NCI-H2227 (cell line): ENCODE results near the gene SEC16A.

Source experiments
- DNase-seq: peaks from one replicate; lab custom pipeline; 2025; ENCODE audit not compliant: unreplicated experiment; lab: John Stamatoyannopoulos, UW

SEC16A gene

DNA sequence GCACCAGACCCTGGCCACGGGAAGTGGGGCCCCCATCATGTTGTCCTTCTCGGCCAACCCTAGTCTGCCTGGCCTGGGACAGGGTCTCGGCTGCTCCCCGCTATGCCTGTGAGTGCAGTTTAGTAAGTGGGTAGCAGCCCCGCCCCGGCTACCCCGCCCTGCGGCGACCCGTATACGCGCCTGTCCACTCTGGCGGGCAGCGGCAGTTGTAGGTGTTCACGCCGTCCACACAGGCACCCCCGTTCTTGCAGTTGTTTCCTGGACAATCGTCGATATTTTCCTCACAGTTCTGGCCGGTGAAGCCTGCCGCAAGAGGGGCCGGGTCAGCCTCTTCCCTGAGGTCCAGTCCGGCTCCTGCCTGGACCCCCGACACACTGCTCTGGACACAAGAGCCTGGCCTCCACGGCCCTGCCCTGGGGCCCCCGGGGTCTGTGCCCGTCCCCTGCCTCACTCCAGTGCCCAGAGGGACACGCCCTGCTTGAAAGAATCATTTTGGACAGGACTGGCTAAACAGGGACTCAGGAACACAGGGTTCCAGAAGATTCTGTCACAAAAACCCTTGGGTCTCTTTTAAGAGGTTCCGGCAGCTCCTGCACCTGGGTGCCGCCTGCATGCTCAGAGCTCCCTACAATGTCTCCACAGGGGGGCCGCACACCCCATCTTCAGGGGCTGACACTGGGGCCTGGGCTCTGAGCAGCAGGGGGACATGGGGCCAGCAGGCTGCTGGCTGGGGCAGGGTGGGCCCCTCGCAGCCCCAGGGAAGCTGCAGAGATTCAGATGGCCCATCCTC lies 36.6 kb upstream of the SEC16A start:
- DNase-seq, result no peak

DNA sequence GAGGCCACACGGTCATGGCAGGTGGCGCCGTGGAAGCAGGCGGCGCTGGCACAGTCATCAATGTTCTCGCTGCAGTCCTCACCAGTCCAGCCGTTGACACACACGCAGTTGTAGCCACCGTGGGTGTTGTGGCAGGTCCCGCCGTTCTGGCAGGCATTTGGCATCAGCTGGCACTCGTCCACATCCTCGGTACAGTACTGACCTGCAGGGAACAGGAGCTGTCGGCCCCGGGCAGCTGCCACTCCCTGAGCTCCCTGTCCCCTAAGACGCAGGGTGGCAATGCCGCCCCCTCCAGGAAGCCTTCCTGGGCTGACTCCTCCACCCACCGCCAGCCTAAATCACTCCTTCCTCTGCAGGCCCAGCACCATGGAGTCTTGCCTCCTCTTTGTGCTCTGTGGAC lies 35.8 kb upstream of the SEC16A start:
- DNase-seq, result no peak

DNA sequence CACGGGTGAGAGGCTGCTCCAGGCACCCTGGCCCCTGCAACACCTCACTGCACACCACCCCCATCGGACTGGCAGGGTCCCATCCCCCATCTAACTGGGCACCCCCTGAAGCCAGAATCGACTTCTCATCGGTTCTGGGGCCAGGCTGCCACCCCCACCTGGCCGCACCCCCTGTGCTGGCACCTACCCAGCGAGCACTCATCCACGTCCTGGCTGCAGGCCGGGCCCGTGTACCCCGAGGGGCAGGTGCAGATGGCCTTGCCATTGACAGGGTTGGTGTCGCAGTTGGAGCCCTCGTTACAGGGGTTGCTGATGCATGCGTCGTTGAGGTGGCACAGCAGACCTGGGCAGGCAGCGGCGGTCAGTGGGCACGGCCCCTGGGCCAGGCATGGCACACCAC lies 35.1 kb upstream of the SEC16A start:
- DNase-seq, result no peak

DNA sequence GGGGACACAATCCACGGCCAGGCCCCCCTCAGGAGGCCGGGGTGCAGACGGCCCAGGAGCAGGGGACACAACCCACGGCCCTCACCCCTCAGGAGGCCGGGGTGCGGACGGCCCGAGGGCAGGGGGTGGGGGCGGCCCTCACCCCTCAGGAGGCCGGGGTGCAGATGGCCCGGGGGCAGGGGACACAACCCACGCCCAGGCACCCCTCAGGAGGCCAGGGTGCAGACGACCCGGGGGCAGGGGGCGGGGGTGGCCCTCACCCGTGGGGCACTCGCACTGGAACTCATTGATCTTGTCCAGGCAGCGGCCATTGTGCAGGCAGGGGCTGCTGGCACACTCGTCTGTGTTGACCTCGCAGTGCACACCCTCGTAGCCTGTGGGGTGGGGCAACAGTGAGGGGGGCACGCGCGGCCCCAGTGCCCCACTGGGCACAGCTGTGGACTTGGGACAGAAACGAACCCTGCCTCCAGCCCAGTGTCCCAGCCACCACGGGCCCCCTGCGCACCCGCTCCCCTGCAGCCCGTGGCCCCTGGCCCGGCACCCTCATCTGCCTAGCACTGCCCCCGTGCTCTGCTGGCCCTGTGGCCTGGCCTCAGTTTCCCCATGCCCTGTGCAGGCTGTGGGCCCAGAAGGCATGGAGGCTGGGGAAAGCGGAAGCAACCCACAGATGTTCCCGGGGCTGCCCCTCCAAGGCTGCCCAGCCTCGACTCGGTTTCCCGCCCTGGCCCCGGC lies 34.3 kb upstream of the SEC16A start:
- DNase-seq, result no peak

DNA sequence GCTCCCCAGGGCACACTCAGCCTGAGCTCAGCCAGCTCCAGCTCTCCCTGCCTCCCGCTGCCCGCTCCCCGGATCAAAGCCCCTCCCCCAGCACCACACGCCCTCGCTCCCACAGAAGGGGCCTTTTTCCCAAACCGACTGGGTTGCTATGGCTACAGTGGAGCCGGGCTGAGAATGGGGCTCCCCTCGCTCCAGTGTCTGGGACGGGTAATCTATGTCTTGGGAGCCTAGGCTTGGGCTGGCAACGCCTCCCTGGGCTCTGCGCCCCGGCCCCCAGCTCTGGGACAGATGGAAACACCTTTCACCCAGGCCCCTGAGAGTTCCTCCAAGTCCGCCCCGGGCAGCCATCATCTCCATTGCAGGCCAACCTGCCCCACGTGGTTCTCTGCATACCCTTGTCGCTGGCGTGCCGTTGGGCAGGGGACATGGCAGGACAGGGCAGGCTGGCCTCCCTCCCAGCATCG lies 33.4 kb upstream of the SEC16A start:
- DNase-seq, result no peak

DNA sequence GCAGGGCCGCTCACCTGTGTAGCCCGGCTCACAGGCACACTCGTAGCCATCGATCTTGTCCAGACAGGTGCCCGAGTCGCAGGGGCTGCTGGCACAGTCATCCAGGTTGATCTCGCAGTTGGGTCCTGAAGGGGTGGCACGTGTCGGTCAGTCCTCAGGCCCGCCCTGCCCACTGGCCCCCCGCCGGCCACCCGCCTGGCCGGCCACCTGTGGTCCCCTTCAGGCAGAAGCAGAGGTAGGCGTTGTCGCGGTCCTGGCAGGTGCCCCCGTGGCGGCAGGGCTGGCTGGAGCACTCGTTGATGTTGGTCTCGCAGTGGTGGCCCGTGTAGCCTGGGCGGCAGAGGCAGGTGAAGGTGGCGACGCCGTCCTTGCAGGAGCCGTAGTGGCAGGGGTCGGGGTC lies 32.4 kb upstream of the SEC16A start:
- no peak for DNase-seq

DNA sequence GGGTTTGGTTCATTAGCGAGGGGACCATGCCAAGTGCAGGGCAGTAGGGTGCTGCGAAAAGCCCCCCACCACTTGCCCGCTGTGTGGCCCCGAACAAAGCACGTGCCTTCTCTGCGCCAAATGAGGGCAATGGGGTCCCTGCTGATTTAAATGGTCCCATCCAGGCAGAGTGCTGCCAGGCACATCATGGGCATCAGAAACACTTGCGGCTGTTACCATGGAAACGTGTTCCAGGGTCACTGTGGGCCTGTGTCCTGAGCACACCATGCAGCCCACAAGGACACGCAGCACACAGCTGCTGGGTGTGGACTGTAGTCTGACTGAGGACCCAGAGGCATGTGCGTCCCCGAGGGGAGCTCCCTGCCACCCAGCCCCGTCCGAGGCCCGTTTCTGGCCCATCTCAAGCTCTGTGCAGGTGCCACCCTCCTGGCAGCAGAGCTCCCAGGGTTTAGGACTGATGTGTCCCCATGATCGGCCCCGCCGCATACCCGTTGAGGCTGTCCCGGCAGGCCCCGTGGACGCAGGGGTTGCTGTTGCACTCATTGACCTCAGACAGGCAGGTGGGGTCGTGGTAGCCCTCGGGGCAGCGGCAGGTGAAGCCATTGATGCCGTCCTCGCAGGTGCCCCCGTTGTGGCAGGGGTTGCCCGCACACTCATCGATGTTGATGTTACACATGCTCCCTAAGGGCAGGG lies 31.3 kb upstream of the SEC16A start:
- no peak for DNase-seq

DNA sequence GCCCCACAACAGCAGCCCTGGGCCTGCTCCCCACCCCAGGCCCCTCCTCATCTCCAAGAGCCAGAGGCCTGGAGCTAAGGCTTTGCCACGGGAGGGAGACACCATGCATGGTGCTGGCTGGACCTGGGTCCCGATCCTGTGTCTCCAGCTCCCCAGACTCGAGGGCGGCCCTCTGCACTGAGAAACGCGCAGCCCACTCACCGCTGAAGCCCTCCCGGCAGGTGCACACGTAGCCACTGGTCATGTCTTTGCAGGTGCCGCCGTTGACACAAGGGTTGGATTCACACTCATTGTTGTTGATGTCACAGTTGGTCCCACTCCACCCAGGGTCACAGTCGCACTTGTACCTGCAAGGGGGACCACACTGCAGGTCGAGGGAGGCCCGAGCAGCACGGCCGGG lies 30.4 kb upstream of the SEC16A start:
- DNase-seq, result no peak

DNA sequence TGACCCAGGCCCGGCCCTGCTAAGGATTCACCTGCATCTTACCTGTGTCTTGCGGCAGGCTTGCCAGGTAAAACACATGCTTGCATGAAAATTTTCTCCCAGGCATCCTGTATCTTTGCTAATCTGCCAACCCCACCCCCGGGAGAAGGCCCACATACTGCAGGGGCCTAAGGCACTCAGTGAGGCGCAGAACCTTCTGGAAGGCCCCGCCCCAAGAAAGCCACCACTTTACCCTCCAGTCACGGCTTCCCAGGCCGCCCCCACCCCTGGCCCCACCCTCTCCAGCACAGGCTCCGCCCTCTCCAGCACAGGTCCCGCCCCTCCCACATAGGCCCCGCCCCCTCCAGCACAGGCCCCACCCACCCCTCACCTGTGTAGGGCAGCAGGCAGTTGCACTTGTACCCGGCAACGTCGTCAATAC lies 29.8 kb upstream of the SEC16A start:
- no peak for DNase-seq

DNA sequence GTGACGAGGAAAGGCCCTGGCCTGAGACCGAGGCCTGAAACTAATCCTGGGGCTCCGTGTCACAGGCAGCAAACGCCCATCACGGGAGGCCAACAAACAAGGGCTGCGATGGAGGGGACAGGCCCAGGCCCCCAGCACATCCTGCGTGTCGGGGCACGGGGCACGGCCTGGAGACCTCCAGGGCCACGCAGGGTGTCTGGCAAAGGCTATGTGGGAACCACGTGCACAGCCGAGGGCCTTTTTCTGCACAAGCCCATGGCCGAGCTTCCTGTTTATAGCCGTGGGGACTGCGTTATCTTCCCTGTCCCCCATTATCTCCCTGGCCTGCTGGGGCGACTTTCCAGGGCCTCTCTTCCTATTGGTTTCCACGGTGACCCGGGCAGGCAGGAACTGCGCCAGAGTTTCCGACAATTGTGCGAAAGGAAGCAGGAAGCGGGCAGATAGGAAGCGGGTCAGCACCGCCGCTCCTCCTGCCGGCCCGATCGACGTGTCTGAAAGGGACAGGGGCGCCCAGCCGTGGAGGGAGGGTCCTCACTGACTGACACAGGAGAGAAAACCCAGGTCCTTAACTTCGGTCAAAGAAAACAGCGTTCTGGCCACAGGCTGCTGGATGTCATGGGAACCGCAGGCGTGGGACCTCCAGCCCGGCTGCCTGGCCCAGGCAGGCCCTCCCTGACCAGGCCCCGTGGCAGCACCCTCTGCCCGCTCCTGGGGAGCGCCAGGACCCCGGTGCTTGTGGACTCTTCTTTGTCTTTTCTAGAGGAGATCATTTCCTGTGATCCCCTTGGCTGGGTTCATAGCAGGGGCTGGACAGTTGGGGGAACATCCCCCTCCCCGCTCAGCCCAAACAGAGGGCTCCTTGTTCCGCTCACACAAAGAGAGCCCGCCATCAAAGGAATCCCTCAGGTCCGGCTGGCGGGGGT lies 29.1 kb upstream of the SEC16A start:
- DNase-seq, result no peak

DNA sequence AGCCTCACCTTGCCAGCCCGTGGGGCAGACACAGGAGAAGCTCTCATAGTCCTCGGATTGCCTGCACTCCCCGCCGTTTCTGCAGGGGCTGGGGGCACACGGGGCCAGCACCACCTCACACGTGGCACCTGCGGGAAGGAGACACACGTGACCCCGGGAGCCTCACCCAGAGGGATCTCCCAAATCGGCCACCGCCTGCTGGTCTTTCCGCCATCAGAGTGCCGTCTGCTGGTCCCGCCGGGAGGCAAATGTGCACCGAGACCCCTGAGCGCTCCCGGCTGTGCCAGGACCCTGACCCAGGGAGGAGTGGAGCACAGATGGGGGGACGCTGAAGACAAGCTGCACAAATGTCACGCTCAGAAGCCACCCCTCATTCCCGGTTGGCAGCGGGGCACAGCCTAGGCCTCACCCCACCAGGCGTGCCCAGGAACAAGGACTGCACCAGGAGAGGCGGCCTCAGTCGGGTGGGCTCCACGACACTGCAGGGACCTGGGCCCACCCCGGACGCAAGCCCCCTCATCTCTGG lies 28.4 kb upstream of the SEC16A start:
- DNase-seq, result no peak

DNA sequence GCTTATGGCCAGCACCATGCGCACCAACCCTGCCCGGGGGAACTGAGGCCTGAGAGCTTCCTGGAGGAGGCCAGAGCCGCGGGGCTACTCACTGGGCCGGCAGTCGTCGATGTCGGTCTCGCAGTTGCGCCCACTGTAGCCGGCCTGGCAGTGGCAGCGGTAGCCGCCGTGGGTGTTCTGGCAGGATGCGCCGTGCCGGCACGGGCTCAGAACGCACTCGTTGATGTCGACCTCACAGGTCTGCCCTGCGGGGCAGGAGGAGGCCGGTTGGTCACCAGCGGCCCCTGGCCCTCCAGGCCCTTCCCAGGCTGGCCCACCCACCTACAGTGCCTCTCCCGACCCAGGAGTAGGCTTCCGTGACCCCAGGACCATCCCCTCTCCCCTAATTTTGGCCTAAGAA lies 27.7 kb upstream of the SEC16A start:
- no peak for DNase-seq

DNA sequence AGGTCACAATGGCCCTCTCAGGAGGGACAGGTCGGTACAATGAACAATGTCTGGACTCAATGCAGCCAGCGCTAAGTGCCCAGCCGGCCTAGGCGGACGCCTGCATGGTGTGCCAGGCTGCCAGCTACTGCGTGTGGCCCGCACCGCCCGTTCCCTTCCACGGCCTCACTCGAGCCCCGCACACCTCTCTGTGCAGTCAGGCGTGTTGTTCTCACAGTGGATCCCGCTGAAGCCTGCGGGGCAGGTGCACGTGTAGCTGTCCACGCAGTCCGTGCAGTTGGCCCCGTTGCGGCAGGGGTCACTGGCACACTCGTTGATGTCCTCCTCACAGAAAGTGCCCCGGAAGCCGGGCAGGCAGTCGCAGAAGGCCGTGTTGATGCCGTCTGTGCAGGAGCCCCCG lies 26.7 kb upstream of the SEC16A start:
- no peak for DNase-seq

DNA sequence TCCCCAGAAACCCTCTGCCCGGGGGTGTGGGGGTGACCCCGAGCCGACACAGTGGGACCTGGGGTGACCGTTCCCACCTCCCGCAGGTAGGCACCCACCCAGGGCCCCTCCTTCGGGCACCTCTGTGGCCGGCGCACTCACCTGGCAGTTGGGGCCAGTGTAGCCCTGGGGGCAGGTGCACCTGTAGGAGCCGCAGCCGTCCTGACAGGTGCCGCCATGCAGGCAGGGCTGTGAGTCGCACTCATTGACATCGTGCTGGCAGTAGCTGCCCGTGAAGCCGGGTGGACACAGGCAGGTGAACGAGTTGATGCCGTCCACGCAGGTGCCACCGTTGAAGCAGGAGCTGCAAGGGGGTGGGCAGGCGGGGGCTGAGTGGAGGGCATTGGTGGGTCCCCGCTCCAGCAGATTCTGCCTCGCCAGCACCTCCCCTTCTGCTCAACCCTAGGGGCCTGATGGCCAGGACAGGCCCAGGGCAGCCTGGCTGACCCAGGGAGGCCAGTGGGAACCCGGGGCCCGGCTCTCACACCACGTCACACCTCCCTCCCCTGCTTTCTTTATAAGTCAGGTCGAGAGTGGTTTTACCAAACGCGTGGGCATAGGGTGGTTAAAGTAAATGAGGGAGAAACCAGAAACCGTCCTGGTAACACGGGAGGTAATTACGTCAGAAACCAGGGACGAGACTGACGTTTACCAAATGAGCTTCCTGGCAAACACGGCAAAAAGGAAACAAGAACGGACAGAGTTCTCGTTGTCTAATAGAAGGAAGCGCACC lies 26.1 kb upstream of the SEC16A start:
- no peak for DNase-seq

DNA sequence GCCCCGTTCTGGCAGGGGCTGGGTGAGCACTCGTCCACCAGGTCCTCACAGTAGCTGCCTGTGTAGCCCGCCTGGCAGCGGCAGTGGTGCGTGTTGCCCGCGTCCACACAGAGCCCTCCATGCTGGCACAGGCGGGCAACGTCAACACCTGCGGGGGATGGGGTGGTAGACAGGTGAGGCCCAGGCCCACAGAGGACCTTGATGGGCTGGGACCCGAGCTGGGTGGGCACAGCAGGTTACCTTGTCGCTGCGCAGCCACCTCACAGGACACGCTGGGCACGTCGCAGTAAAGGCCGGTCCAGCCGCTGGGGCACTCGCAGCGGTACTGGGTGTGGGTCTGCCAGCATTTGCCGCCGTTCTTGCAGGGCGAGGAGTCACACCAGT lies 25.1 kb upstream of the SEC16A start:
- DNase-seq, result no peak

DNA sequence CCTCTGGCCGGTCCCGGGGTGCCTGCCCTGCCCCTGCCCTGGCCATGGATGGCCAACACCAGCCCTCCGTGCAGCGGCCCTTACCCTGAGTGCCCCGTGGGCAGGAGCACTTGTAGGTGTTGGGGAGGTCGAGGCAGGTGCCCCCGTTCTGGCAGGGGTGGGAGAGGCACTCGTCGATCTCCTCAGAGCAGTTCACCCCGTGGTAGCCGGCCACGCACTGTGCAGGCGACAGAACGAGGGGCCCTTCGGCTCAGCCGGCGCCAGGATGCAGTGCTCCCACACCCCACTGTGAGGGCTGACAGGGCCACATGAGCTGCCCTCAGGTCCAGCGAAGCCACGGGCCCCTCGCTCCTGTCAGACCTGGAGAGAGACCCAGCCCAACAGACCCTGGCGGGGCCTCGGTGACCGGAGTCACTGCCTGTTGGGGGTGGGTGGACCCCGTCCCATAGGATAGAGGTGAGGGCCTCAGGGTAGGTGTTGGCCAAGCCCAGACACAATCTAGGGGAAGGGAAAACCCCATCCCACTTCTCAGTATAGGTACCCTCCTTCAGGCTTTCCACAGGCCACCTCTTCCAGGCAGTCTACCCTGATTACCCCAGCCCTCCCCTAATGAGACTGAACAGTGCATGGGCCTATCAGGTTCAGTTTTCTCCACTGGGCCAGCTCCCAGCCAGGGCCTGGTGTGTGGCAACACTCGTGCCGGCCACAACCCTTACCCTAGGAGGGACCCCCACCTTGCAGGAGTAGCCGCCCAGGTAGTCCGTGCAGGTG lies 24.6 kb upstream of the SEC16A start:
- DNase-seq, result no peak

DNA sequence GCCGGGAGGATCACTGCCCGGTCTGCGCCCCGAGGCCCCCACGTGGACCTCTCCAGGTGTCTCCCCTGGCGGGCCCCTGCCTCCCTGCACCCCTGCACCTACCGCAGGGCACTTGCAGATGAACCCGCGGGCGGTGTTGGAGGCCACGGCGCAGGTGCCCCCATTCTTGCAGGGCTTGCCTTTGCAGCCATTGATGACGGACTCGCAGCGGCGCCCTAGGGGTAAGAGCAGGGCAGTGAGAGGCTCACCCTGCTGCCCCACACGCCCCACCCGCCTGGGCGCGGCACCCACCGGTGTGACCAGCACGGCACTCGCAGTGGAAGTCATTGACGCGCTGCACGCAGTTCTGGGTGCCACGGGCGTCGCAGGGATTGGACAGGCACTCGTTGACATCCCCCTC lies 23.6 kb upstream of the SEC16A start:
- no peak for DNase-seq

DNA sequence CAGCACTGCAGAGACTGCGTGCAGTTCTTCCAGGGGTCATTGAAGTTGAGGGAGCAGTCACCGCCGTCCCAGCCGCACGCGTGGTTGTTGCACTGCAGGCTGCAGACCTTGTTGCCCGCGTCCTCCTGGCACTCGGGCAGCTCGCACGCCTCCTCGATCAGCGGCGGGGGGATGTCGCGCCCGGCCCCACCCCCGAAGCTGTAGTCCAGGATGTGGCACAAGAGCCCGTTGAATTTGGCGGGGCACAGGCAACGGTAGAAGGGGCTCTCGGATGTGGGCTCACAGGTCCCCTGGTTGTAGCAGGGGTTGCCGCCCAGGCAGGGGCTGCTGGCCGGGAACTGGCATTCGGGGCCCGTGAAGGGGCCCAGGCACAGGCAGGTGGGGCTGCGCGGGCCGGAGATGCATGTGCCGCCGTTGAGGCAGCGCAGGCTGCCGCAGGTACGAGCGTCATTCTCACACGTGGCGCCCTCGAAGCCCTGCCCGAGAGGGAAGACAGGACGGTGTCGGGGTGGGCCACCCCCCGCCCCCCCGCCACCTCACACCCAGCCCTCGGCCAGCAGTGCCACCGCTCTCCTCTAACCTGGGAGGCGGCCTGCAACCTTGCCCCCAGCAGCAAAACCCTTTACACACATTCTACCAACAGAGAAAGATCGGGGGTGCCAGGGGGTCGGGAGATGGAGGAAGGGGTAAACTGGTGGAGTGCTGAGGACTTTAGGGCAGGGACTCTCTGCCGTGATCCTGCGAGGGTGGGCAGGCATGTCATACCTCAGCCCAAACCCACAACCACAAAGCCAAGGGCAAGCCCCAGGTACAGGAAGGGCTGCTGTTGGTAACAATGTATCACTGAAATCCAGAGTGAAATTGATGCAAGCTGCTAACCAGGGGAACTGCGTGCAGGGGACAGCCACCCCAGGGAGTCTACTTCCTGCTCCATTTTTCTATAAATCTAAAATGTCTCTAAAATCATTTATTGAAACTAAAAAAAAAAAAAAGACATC lies 22.9 kb upstream of the SEC16A start:
- no peak for DNase-seq
